HepG2 (cell line): ENCODE measurements around the gene ELMO2. TPM values are rescaled to one million over a fixed set of nuclear protein-coding genes. Genes with fewer than 3 reads are reported as not detected.
A peak's percentile ranks its signal among the peaks of the same experiment; 100 is the strongest.

ENCODE experiments used
- ATAC-seq: fragments of 200-7000 bp; cut with Tn5 transposase; 3 replicates; pipeline ENCODE4 v1.9.1; 2020; ENCODE audit warnings: mild to moderate bottlenecking, moderate library complexity
- BruUV-seq: library from RNA; stranded (reverse); fragments of 400-500 nt; replicated peaks from 2 replicates; lab custom pipeline; 2021; lab: Mats Ljungman, UMichigan
- CTCF ChIA-PET: fragments of 300-600 bp; formaldehyde crosslinking; extraction: SDS; loops from one replicate; lab custom pipeline; 2021; ENCODE audit warnings: low total read pairs, inconsistent platforms, low intra/inter-chr PET ratio; lab: Yijun Ruan, JAX
- POLR2A ChIA-PET: fragments of 350-600 bp; sonication (Branson Sonifier 250); formaldehyde crosslinking; loops from one replicate; lab custom pipeline; 2020; ENCODE audit warnings: antibody characterized with exemption, inconsistent platforms; lab: Yijun Ruan, JAX
- DNase-seq: peaks from one replicate; pipeline ENCODE4 v3.0.0-alpha.2; 2015; ENCODE audit warnings: low spot score
- FAIRE-seq: peaks from 3 replicates; lab custom pipeline; 2011; peaks lifted over from hg19 to GRCh38; lab: Jason Lieb, UNC
- H2AFZ ChIP-seq: one replicate; pipeline ENCODE4 v1.6.1; 2011; ENCODE audit warnings: low read length, inconsistent platforms
- H3K27ac ChIP-seq: fragments of 300-600 bp; 3 replicates; pipeline ENCODE4 v1.8.0; 2011; ENCODE audit warnings: mixed run types, mild to moderate bottlenecking, mixed read lengths, low read length, inconsistent platforms; ENCODE audit not compliant: insufficient read depth; ENCODE audit errors: extremely low read length
- H3K27me3 ChIP-seq, 2 experiments: fragments of 200-600 bp in 1 of 2; 2 replicates in 1 of 2; 3 replicates in 1 of 2; pipeline versions ENCODE4 v1.6.0 to v1.8.0; 2011; ENCODE audit warnings: low read length in 2 of 2, mild to moderate bottlenecking in 2 of 2, moderate library complexity in 2 of 2, inconsistent platforms in 1 of 2; ENCODE audit not compliant: insufficient read depth in 2 of 2, control insufficient read depth in 1 of 2
- H3K36me3 ChIP-seq, 2 experiments: fragments of 200-600 bp in 1 of 2; replicated peaks in 1 of 2; 2 replicates in 1 of 2; 3 replicates in 1 of 2; pipeline versions ENCODE4 v1.5.1 to v1.8.0; 2011; ENCODE audit warnings: low read length in 2 of 2, inconsistent platforms in 1 of 2; ENCODE audit not compliant: insufficient read depth in 2 of 2, control insufficient read depth in 1 of 2
- H3K4me1 ChIP-seq: 2 replicates; pipeline ENCODE4 v1.5.1; 2012; ENCODE audit warnings: low read length, inconsistent platforms; ENCODE audit not compliant: insufficient read depth
- H3K4me2 ChIP-seq: 2 replicates; pipeline ENCODE4 v1.6.0; 2011; ENCODE audit warnings: low read depth, low read length, inconsistent platforms
- H3K4me3 ChIP-seq, 3 experiments: fragments of 200-600 bp in 1 of 3; sonication (generic), shearing (Covaris generic) in 1 of 3; replicated peaks in 1 of 3; 2 replicates each; pipeline ENCODE4 v1.5.1; 2011 to 2016; ENCODE audit warnings: low read length in 3 of 3, inconsistent platforms in 2 of 3, low read depth in 2 of 3, mild to moderate bottlenecking in 2 of 3, control low read depth in 1 of 3, mixed read lengths in 1 of 3; ENCODE audit not compliant: insufficient read depth in 1 of 3
- H3K79me2 ChIP-seq: one replicate; pipeline ENCODE4 v1.6.1; 2011; ENCODE audit warnings: low read length, inconsistent platforms; ENCODE audit not compliant: insufficient read depth
- H3K9ac ChIP-seq: 2 replicates; pipeline ENCODE4 v1.6.0; 2011; ENCODE audit warnings: mild to moderate bottlenecking, low read depth, low read length, inconsistent platforms; ENCODE audit not compliant: insufficient read depth
- H3K9me3 ChIP-seq: 2 replicates; pipeline ENCODE4 v1.5.1; 2012; ENCODE audit warnings: mild to moderate bottlenecking, low read length
- H4K20me1 ChIP-seq: 2 replicates; pipeline ENCODE4 v1.6.0; 2011; ENCODE audit warnings: inconsistent platforms, mild to moderate bottlenecking, low read length, moderate library complexity; ENCODE audit not compliant: insufficient read depth
- HES4 ChIP-seq: sonication (generic); formaldehyde crosslinking; IDR thresholded peaks from 2 replicates; pipeline ENCODE4 v1.9.0; 2021; ENCODE audit warnings: mild to moderate bottlenecking, missing genetic modification reagents, borderline replicate concordance
- LCORL ChIP-seq, 2 experiments: fragments of 450-650 bp in 1 of 2; sonication (generic) in 1 of 2; formaldehyde crosslinking in 1 of 2; IDR thresholded peaks; 2 replicates each; pipeline versions ENCODE4 v1.5.0 to v1.6.1; 2017 to 2020; ENCODE audit warnings: antibody characterized with exemption in 1 of 2, missing genetic modification reagents in 1 of 2
- MTA3 ChIP-seq: sonication (generic); formaldehyde crosslinking; IDR thresholded peaks from 2 replicates; pipeline ENCODE4 v1.4.0; 2020; ENCODE audit warnings: missing genetic modification reagents
- NCOR1 ChIP-seq: fragments of 200-600 bp; sonication (generic); IDR thresholded peaks from 2 replicates; pipeline ENCODE4 v1.7.0; 2017; ENCODE audit warnings: antibody characterized with exemption, low read length, borderline replicate concordance
- NFYB ChIP-seq: sonication (generic); formaldehyde crosslinking; IDR thresholded peaks from 2 replicates; pipeline ENCODE4 v1.4.0; 2020; ENCODE audit warnings: missing genetic modification reagents
- PCBP2 ChIP-seq: fragments of 200-400 bp; formaldehyde crosslinking; optimal IDR thresholded peaks from 2 replicates; pipeline ENCODE3; 2018; ENCODE audit warnings: low read length, low read depth; ENCODE audit not compliant: poor library complexity, severe bottlenecking
- SAFB2 ChIP-seq: sonication (generic); formaldehyde crosslinking; IDR thresholded peaks from 2 replicates; pipeline ENCODE4 v1.5.1; 2020; ENCODE audit warnings: missing genetic modification reagents, low read depth, mild to moderate bottlenecking, borderline replicate concordance
- WGBS: methylation state at CpG from one replicate; pipeline ENCODE4 v1.1.6; 2017; ENCODE audit warnings: low lambda C conversion rate; 5-methylcytosine and 5-hydroxymethylcytosine counted together
- in situ Hi-C: cut with HindIII; loops from 2 replicates; pipeline ENCODE4 v1.10.0; 2017; ENCODE audit warnings: low pct_unique_long_range_greater_than_20kb; ENCODE audit not compliant: extremely low pct_ligation_motif_present
- intact Hi-C: fragments of 100-400 bp; cut with micrococcal nuclease; formaldehyde crosslinking; loops from one replicate; pipeline ENCODE4 v1.10.0; 2022; ENCODE audit not compliant: unreplicated experiment
- polyA plus RNA-seq, 8 experiments: library from polyadenylated mRNA; depleted of rRNA in 3 of 8; stranded (reverse) in 7 of 8; unstranded in 1 of 8; fragments of >200 nt; fragmentation: Illumina TruSeq in 4 of 8; extraction: Trizol in 4 of 8; gene quantifications; 2 replicates each; pipeline versions ENCODE4 v1.2.1 to v1.2.3, GENCODE V29; 2011 to 2016; ENCODE audit warnings: low read depth in 4 of 8, missing spikeins in 1 of 8, mixed read lengths in 1 of 8; ENCODE audit not compliant: insufficient read depth in 1 of 8
- total RNA-seq, 5 experiments: library from RNA; depleted of rRNA; stranded (reverse); fragments of >200 nt; fragmentation: Illumina TruSeq; extraction: Trizol; gene quantifications; 2 replicates each; pipeline ENCODE4 v1.2.3, GENCODE V29; 2016; ENCODE audit warnings: low read depth in 1 of 5
- TF ChIP-seq, protein P1 (sequence below), 2 experiments: fragments of 450-650 bp in 1 of 2; sonication (generic) in 1 of 2; formaldehyde crosslinking in 1 of 2; IDR thresholded peaks; 2 replicates each; pipeline versions ENCODE4 v1.6.1 to v1.8.0; 2016 to 2022; ENCODE audit warnings: antibody characterized with exemption in 1 of 2, mild to moderate bottlenecking in 1 of 2, missing genetic modification reagents in 1 of 2
- TF ChIP-seq, protein P2 (sequence below): sonication (generic); formaldehyde crosslinking; IDR thresholded peaks from 2 replicates; pipeline ENCODE4 v1.8.0; 2022; ENCODE audit warnings: missing genetic modification reagents, mild to moderate bottlenecking, borderline replicate concordance
- TF ChIP-seq, protein P3 (sequence below): sonication (generic); formaldehyde crosslinking; IDR thresholded peaks from 2 replicates; pipeline ENCODE4 v1.8.1; 2023; ENCODE audit warnings: mild to moderate bottlenecking, moderate library complexity, missing genetic modification reagents
- TF ChIP-seq, protein P4 (sequence below): IDR thresholded peaks from 2 replicates; pipeline ENCODE4 v1.6.1; 2016; ENCODE audit warnings: missing genetic modification reagents, missing compliant biosample characterization

ELMO2 gene
- total and polyA plus RNA-seq, 2 of the 13 experiments (the other 11 are each of a cell fraction or from before 2014, with no cell fraction given) = 30.6 to 35.7 TPM

DNA sequence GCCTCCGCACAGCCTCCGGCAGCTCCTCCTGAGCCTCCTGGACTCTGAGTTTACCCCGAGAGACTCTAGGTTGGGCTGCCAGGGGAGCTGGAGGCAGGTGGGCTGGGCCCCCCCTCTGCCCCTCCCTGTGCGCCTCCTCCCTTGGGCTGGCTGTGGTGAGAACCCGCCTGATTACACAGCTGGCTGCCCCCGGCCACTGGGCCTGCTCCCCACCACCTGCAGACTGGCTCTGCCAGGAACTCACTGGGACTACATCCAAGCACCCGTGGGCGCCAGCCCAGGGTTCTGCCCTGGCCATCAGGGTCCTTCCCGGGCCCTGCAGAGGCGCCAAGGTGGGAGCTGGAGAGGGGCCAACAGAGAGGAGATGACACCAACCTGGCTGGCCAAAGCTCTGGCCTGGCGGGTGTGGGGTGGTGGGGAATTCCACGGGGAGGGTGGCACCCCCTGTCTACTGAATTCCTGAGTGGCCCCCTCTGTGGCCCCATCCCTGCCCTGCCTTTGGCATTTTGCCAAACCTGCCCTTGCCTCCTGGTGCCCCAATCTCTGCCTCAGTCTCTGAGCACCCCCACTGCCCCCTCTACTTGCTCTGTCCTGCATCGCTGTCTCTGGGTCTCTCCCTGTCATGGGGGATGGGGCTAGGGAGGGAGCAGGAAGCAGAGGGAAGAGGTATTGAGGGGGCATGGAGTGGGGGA lies 76.2 kb downstream of the ELMO2 start:
- Histone ChIP-seq H3K36me3 (no peaks in the 10 kb centered on the region), H4K20me1 (no peaks in the 10 kb centered on the region), H3K27me3 (peaks cover 3 to 27% of the 10 kb centered on the region in 2 experiments; a peak in 3 of 5 replicates), H3K9me3 (no peaks in the 10 kb centered on the region), H2AFZ (no peak overlapping the region), H3K79me2 (no peaks in the 10 kb centered on the region), H3K27ac (no peak overlapping the region), H3K9ac (no peak overlapping the region), H3K4me3 (no peak overlapping the region), H3K4me2 (no peak overlapping the region), H3K4me1 (peaks cover 26% of the 10 kb centered on the region)
- intact Hi-C loops (no loop called here), in situ Hi-C loops (no loop called here)
- ChIA-PET POLR2A (no interaction called here), CTCF (no interaction called here)
- no peak for FAIRE-seq
- no peak for DNase-seq
- WGBS = 29% methylated on average over 9 of the region's 13 CpGs
- no TSS peak for BruUV-seq
- ATAC-seq = no peak
- TF ChIP-seq, protein P1, sequence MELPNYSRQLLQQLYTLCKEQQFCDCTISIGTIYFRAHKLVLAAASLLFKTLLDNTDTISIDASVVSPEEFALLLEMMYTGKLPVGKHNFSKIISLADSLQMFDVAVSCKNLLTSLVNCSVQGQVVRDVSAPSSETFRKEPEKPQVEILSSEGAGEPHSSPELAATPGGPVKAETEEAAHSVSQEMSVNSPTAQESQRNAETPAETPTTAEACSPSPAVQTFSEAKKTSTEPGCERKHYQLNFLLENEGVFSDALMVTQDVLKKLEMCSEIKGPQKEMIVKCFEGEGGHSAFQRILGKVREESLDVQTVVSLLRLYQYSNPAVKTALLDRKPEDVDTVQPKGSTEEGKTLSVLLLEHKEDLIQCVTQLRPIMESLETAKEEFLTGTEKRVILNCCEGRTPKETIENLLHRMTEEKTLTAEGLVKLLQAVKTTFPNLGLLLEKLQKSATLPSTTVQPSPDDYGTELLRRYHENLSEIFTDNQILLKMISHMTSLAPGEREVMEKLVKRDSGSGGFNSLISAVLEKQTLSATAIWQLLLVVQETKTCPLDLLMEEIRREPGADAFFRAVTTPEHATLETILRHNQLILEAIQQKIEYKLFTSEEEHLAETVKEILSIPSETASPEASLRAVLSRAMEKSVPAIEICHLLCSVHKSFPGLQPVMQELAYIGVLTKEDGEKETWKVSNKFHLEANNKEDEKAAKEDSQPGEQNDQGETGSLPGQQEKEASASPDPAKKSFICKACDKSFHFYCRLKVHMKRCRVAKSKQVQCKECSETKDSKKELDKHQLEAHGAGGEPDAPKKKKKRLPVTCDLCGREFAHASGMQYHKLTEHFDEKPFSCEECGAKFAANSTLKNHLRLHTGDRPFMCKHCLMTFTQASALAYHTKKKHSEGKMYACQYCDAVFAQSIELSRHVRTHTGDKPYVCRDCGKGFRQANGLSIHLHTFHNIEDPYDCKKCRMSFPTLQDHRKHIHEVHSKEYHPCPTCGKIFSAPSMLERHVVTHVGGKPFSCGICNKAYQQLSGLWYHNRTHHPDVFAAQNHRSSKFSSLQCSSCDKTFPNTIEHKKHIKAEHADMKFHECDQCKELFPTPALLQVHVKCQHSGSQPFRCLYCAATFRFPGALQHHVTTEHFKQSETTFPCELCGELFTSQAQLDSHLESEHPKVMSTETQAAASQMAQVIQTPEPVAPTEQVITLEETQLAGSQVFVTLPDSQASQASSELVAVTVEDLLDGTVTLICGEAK (IDR thresholded peaks at IDR 0.05) = no peak
- TF ChIP-seq, protein P1 (CRISPR knock-in tag; IDR thresholded peaks at IDR 0.05) = no peak
- TF ChIP-seq SAFB2 (CRISPR knock-in tag) (no peak), PCBP2 (peak; percentile 61), MTA3 (no peak), LCORL (IDR thresholded peaks at IDR 0.05) (peak; percentile 96), LCORL (CRISPR knock-in tag; IDR thresholded peaks at IDR 0.05) (no peak), NCOR1 (no peak), HES4 (CRISPR knock-in tag) (no peak), NFYB (no peak)
- TF ChIP-seq, protein P2, sequence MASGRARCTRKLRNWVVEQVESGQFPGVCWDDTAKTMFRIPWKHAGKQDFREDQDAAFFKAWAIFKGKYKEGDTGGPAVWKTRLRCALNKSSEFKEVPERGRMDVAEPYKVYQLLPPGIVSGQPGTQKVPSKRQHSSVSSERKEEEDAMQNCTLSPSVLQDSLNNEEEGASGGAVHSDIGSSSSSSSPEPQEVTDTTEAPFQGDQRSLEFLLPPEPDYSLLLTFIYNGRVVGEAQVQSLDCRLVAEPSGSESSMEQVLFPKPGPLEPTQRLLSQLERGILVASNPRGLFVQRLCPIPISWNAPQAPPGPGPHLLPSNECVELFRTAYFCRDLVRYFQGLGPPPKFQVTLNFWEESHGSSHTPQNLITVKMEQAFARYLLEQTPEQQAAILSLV (CRISPR knock-in tag) = no peak
- TF ChIP-seq, protein P3, sequence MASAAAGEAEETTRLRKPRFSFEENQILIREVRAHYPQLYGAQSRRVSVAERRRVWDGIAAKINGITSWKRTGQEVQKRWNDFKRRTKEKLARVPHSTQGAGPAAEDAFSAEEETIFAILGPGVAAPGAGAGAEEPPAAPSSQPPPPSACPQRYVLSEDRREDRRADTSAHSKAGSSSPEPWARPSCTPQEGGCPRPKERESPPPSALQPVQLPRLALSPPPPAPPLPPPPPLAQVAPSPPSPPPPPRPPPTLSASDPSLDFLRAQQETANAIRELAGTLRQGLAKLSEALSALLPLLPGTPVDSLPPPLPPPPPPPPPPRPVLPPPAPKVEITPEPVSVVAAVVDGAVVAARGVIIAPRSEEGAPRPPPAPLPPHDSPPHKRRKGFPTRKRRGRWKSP = no peak
- TF ChIP-seq, protein P4, sequence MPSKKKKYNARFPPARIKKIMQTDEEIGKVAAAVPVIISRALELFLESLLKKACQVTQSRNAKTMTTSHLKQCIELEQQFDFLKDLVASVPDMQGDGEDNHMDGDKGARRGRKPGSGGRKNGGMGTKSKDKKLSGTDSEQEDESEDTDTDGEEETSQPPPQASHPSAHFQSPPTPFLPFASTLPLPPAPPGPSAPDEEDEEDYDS (CRISPR knock-in tag) = no peak
